H1 (cell line): Measurements from ENCODE around the gene KCNJ4. TPM values are rescaled to one million over a fixed set of nuclear protein-coding genes. Genes with fewer than 3 reads are reported as not detected.

Source experiments
- CTCF ChIA-PET: fragments of 300-600 bp; sonication (Branson Sonifier 250); formaldehyde crosslinking; loops from one replicate; lab custom pipeline; 2021; ENCODE audit not compliant: partially characterized antibody; lab: Charles Lee
- POLR2A ChIA-PET: fragments of 300-600 bp; sonication (Branson Sonifier 250); formaldehyde crosslinking; loops from one replicate; lab custom pipeline; 2021; ENCODE audit warnings: inconsistent platforms; ENCODE audit not compliant: partially characterized antibody; lab: Charles Lee
- DNase-seq, 2 experiments: peaks; one replicate each; pipeline versions ENCODE4 v3.0.0 to v3.0.0-alpha.2; 2010 to 2022; ENCODE audit warnings: low spot score in 2 of 2, low read depth in 1 of 2, mixed read lengths in 1 of 2
- FAIRE-seq: peaks from 2 replicates; lab custom pipeline; 2011; peaks lifted over from hg19 to GRCh38; lab: Jason Lieb, UNC
- H2AFZ ChIP-seq: 2 replicates; pipeline ENCODE4 v1.8.1; 2012; ENCODE audit warnings: low read length, inconsistent platforms
- H2AK5ac ChIP-seq: 2 replicates; pipeline ENCODE4 v1.6.1; 2013; ENCODE audit warnings: low read depth, low read length
- H2BK120ac ChIP-seq: replicated peaks from 2 replicates; pipeline ENCODE3; 2013; ENCODE audit warnings: low read depth, low read length, inconsistent platforms
- H2BK12ac ChIP-seq: 2 replicates; pipeline ENCODE4 v1.6.1; 2013; ENCODE audit warnings: low read depth, low read length
- H2BK15ac ChIP-seq: 2 replicates; pipeline ENCODE4 v1.6.1; 2013; ENCODE audit warnings: low read length
- H2BK20ac ChIP-seq: 2 replicates; pipeline ENCODE4 v1.6.1; 2013; ENCODE audit warnings: low read length
- H2BK5ac ChIP-seq: 2 replicates; pipeline ENCODE4 v1.6.1; 2013; ENCODE audit warnings: low read depth, low read length
- H3K14ac ChIP-seq: 2 replicates; pipeline ENCODE4 v1.6.1; 2013; ENCODE audit warnings: inconsistent platforms; ENCODE audit not compliant: insufficient read length
- H3K18ac ChIP-seq: 2 replicates; pipeline ENCODE4 v1.6.1; 2013; ENCODE audit warnings: low read length; ENCODE audit errors: extremely low read depth
- H3K23ac ChIP-seq: 2 replicates; pipeline ENCODE4 v1.6.1; 2013; ENCODE audit warnings: inconsistent platforms; ENCODE audit not compliant: insufficient read length
- H3K23me2 ChIP-seq: 2 replicates; pipeline ENCODE4 v1.6.1; 2013; ENCODE audit warnings: low read depth, low read length
- H3K27ac ChIP-seq: 2 replicates; pipeline ENCODE4 v1.6.1; 2011; ENCODE audit warnings: low read depth, low read length, inconsistent platforms
- H3K27me3 ChIP-seq, 4 experiments: replicated peaks in 1 of 4; 1 replicate in 1 of 4; 2 replicates in 3 of 4; pipeline versions ENCODE4 v1.6.1 to v1.8.1; 2011 to 2013; ENCODE audit warnings: low read length in 3 of 4, mild to moderate bottlenecking in 3 of 4, inconsistent platforms in 2 of 4, mixed read lengths in 2 of 4, moderate library complexity in 1 of 4; ENCODE audit not compliant: control insufficient read depth in 3 of 4, insufficient read depth in 3 of 4; ENCODE audit errors: extremely low read depth in 1 of 4
- H3K36me3 ChIP-seq, 4 experiments: 2 replicates each; pipeline versions ENCODE4 v1.6.1 to v1.8.1; 2011 to 2013; ENCODE audit warnings: mild to moderate bottlenecking in 4 of 4, low read length in 3 of 4, moderate library complexity in 2 of 4, control low read depth in 1 of 4, inconsistent platforms in 1 of 4; ENCODE audit not compliant: insufficient read depth in 4 of 4, control insufficient read depth in 2 of 4
- H3K4ac ChIP-seq: replicated peaks from 2 replicates; pipeline ENCODE3; 2013; ENCODE audit warnings: low read length, low read depth, mixed read lengths, inconsistent platforms; ENCODE audit not compliant: insufficient read length
- H3K4me1 ChIP-seq, 4 experiments: replicated peaks in 1 of 4; 1 replicate in 1 of 4; 2 replicates in 3 of 4; pipeline versions ENCODE4 v1.6.1 to v1.8.1; 2011 to 2013; ENCODE audit warnings: low read length in 3 of 4, inconsistent platforms in 2 of 4, mixed read lengths in 1 of 4; ENCODE audit not compliant: insufficient read depth in 4 of 4, control insufficient read depth in 3 of 4
- H3K4me2 ChIP-seq, 2 experiments: 2 replicates each; pipeline versions ENCODE4 v1.6.1 to v1.8.1; 2011 to 2013; ENCODE audit warnings: low read depth in 2 of 2, low read length in 2 of 2, control low read depth in 1 of 2, inconsistent platforms in 1 of 2, mild to moderate bottlenecking in 1 of 2; ENCODE audit not compliant: insufficient read depth in 1 of 2
- H3K4me3 ChIP-seq, 4 experiments: fragments of 200-600, 300-600 bp in 1 of 4; sonication (generic), shearing (Covaris generic), sonication (Bioruptor Twin) in 1 of 4; 2 replicates each; pipeline versions ENCODE4 v1.5.1 to v1.8.1; 2011 to 2016; ENCODE audit warnings: low read length in 4 of 4, low read depth in 3 of 4, control low read depth in 2 of 4, inconsistent platforms in 2 of 4, mild to moderate bottlenecking in 2 of 4, mixed read lengths in 1 of 4, moderate library complexity in 1 of 4; ENCODE audit not compliant: insufficient read depth in 2 of 4; ENCODE audit errors: extremely low read depth in 1 of 4
- H3K56ac ChIP-seq: replicated peaks from 2 replicates; pipeline ENCODE3; 2013; ENCODE audit warnings: low read depth, mild to moderate bottlenecking, mixed read lengths, low read length, inconsistent platforms; ENCODE audit not compliant: insufficient read length
- H3K79me1 ChIP-seq: 2 replicates; pipeline ENCODE4 v1.6.1; 2013; ENCODE audit warnings: low read depth, low read length, control low read depth
- H3K79me2 ChIP-seq, 2 experiments: 2 replicates each; pipeline versions ENCODE4 v1.6.1 to v1.8.1; 2012 to 2013; ENCODE audit warnings: low read length in 2 of 2, mild to moderate bottlenecking in 2 of 2, inconsistent platforms in 1 of 2; ENCODE audit not compliant: insufficient read depth in 2 of 2, control insufficient read depth in 1 of 2
- H3K9ac ChIP-seq, 4 experiments: replicated peaks in 1 of 4; 1 replicate in 1 of 4; 2 replicates in 3 of 4; pipeline versions ENCODE4 v1.6.1 to v1.8.1; 2011 to 2013; ENCODE audit warnings: low read depth in 3 of 4, low read length in 3 of 4, control low read depth in 2 of 4, mild to moderate bottlenecking in 2 of 4, moderate library complexity in 2 of 4, inconsistent platforms in 1 of 4; ENCODE audit errors: extremely low read depth in 1 of 4
- H3K9me3 ChIP-seq, 2 experiments: 2 replicates each; pipeline versions ENCODE4 v1.6.1 to v1.8.1; 2012 to 2013; ENCODE audit warnings: mild to moderate bottlenecking in 2 of 2, moderate library complexity in 2 of 2, control low read depth in 1 of 2, inconsistent platforms in 1 of 2, low read depth in 1 of 2, low read length in 1 of 2, mixed read lengths in 1 of 2; ENCODE audit not compliant: insufficient read depth in 2 of 2
- H4K20me1 ChIP-seq, 2 experiments: replicated peaks in 1 of 2; 2 replicates each; pipeline versions ENCODE3 to v1.8.1; 2011 to 2013; ENCODE audit warnings: inconsistent platforms in 2 of 2, low read length in 2 of 2, mild to moderate bottlenecking in 1 of 2; ENCODE audit not compliant: insufficient read depth in 2 of 2, control insufficient read depth in 1 of 2
- H4K5ac ChIP-seq: 2 replicates; pipeline ENCODE4 v1.6.1; 2013; ENCODE audit warnings: low read length, low read depth, mixed read lengths, inconsistent platforms; ENCODE audit not compliant: insufficient read length
- H4K8ac ChIP-seq: 2 replicates; pipeline ENCODE4 v1.8.0; 2013; ENCODE audit warnings: mild to moderate bottlenecking, moderate library complexity, low read length, inconsistent platforms; ENCODE audit not compliant: insufficient read depth; ENCODE audit errors: extremely low read depth
- H4K91ac ChIP-seq: replicated peaks from 2 replicates; pipeline ENCODE3; 2013; ENCODE audit warnings: low read length, mixed read lengths, inconsistent platforms; ENCODE audit not compliant: insufficient read length
- CBX5 ChIP-seq: fragments of 300-800, 300-1000 bp; sonication (generic); IDR thresholded peaks from 2 replicates; pipeline ENCODE4 v1.7.1; 2016; ENCODE audit warnings: antibody characterized with exemption, low read length, low read depth
- CBX8 ChIP-seq: fragments of 300-800, 300-1000 bp; sonication (generic); IDR thresholded peaks from 2 replicates; pipeline ENCODE4 v1.7.1; 2016; ENCODE audit warnings: low read depth, low read length, borderline replicate concordance
- CTBP2 ChIP-seq: IDR thresholded peaks from 2 replicates; pipeline ENCODE4 v1.7.0; 2011; ENCODE audit warnings: borderline replicate concordance, mild to moderate bottlenecking, moderate library complexity, mixed read lengths, low read length; ENCODE audit not compliant: insufficient read depth, insufficient read length
- GABPA ChIP-seq: IDR thresholded peaks from 2 replicates; pipeline ENCODE4 v1.6.1; 2011; ENCODE audit warnings: mild to moderate bottlenecking, low read length, moderate library complexity, borderline replicate concordance; ENCODE audit not compliant: insufficient read depth
- HDAC2 ChIP-seq, 2 experiments: fragments of 300-600 bp in 1 of 2; sonication (generic) in 1 of 2; IDR thresholded peaks; 2 replicates each; pipeline ENCODE4 v1.6.1; 2011 to 2012; ENCODE audit warnings: low read depth in 2 of 2, low read length in 2 of 2, mild to moderate bottlenecking in 2 of 2, moderate library complexity in 2 of 2, borderline replicate concordance in 1 of 2, inconsistent platforms in 1 of 2
- JUN ChIP-seq: IDR thresholded peaks from 2 replicates; pipeline ENCODE4 v1.6.1; 2011; ENCODE audit warnings: low read depth, mild to moderate bottlenecking, improper control_type of control experiment, low read length
- KDM1A ChIP-seq: fragments of 200-600, 300-600 bp; sonication (generic); IDR thresholded peaks from 2 replicates; pipeline ENCODE4 v1.7.1; 2016; ENCODE audit warnings: mild to moderate bottlenecking, low read length, borderline replicate concordance
- MAX ChIP-seq: IDR thresholded peaks from 2 replicates; pipeline ENCODE4 v1.6.1; 2012; ENCODE audit warnings: inconsistent platforms
- NANOG ChIP-seq: IDR thresholded peaks from 2 replicates; pipeline ENCODE4 v1.6.1; 2011; ENCODE audit warnings: low read length, low read depth, mild to moderate bottlenecking, inconsistent platforms; ENCODE audit not compliant: insufficient read depth, poor library complexity, severe bottlenecking
- SP1 ChIP-seq: IDR thresholded peaks from 2 replicates; pipeline ENCODE4 v1.6.1; 2011; ENCODE audit warnings: low read depth, low read length
- TAF1 ChIP-seq: IDR thresholded peaks from 2 replicates; pipeline ENCODE4 v1.6.1; 2011; ENCODE audit warnings: mild to moderate bottlenecking, low read depth, low read length
- TAF7 ChIP-seq: optimal IDR thresholded peaks from 2 replicates; pipeline ENCODE3; 2011; ENCODE audit warnings: low read depth, mild to moderate bottlenecking, inconsistent platforms, low read length, moderate library complexity, borderline replicate concordance
- TCF12 ChIP-seq: IDR thresholded peaks from 2 replicates; pipeline ENCODE4 v1.6.1; 2011; ENCODE audit warnings: low read depth, mild to moderate bottlenecking, low read length
- WGBS, 2 experiments: shearing (Covaris generic) in 1 of 2; methylation state at CpG; one replicate each; pipeline versions ENCODE4 v1.1.6 to v1.1.7; 2013 to 2015; ENCODE audit warnings: low lambda C conversion rate in 2 of 2, mixed read lengths in 2 of 2, inconsistent platforms in 1 of 2, low coverage in 1 of 2, missing lambda C conversion rate in 1 of 2; ENCODE audit not compliant: insufficient replicate concordance in 2 of 2, insufficient coverage in 1 of 2, insufficient read length in 1 of 2; ENCODE audit errors: extremely low coverage in 1 of 2, missing lambda C conversion rate in 1 of 2; 5-methylcytosine and 5-hydroxymethylcytosine counted together
- polyA plus RNA-seq, 7 experiments: library from polyadenylated mRNA; depleted of rRNA in 3 of 7; stranded (reverse) in 5 of 7; unstranded in 2 of 7; fragments of >200 nt in 5 of 7; fragments of 200-250 nt in 2 of 7; gene quantifications; 1 replicate in 5 of 7; 2 replicates in 1 of 7; 4 replicates in 1 of 7; pipeline versions ENCODE4 v1.2.1 to v1.2.3, GENCODE V29; 2011 to 2013; ENCODE audit warnings: missing spikeins in 2 of 7, mixed read lengths in 2 of 7
- total RNA-seq: library from RNA; stranded (reverse); fragmentation: NEBNext Ultra II Directional; extraction: Animal tissue kit (Norgen Biotek cat#: 25700); gene quantifications from 2 replicates; pipeline ENCODE4 v1.2.1, GENCODE V29; 2021

Gene KCNJ4
- total and polyA plus RNA-seq, 2 of the 8 experiments (the other 6 are each of a cell fraction or from before 2014, with no cell fraction given) = 1.4 to 2.2 TPM

DNA sequence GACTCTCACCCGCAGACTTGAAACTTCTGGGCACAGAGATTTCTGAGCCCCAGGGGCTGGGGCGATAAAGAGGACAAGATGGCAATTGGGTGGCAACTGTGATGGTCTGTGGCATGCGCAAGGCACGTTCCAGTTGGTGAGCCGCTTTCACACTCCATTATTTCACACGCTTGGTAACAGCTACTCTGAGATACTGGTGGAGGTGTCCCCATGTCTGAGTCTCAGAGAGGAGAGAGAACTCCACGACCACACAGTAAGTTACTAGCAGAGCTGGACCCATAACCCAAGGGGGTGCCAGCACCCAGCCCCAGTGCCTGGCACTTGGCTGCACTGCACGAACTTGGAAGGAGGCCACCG, 6.0 kb upstream of the KCNJ4 start:
- H2AFZ ChIP-seq = peak overlapping the region; percentile 46
- H3K36me3 ChIP-seq = no peaks in the 10 kb centered on the region
- peak overlapping the region; percentile 68; the same call in 1 of the 2 replicates for H2BK12ac ChIP-seq
- H3K23me2 ChIP-seq = no peaks in the 10 kb centered on the region
- no peaks in the 10 kb centered on the region for H3K79me2 ChIP-seq
- H3K4me2 ChIP-seq = peak overlapping the region; percentile 46 to 56
- H3K18ac ChIP-seq = peak overlapping the region; percentile 79; the same call in 1 of the 2 replicates
- no peaks in the 10 kb centered on the region for H3K9me3 ChIP-seq
- no peak for FAIRE-seq
- peaks cover 0 to 18% (median 9%) of the 10 kb centered on the region in 4 experiments; a peak in 6 of 7 replicates for H3K4me1 ChIP-seq
- H3K4ac ChIP-seq = no peak overlapping the region
- peak overlapping the region in 2 of 4 experiments; percentile 19 to 49; a peak in 3 of 8 replicates for H3K4me3 ChIP-seq
- CTCF ChIA-PET = interaction anchor here (1.4 to 4.8 kb wide), 5 partner anchors 14 to 111 kb away, joined by 4 to 21 read pairs (median 9); no protein-coding TSS in a partner anchor
- no peak overlapping the region for H4K8ac ChIP-seq
- no peak for DNase-seq
- peak overlapping the region; percentile 99; the same call in 1 of the 2 replicates for H2BK15ac ChIP-seq
- POLR2A ChIA-PET = interaction anchor here (0.9 to 40.8 kb wide), 4 partner anchors 14 to 62 kb away, joined by 3 to 1102 read pairs (median 4); no protein-coding TSS in a partner anchor
- no peak overlapping the region for H2BK5ac ChIP-seq
- no peak overlapping the region for H2AK5ac ChIP-seq
- no peak overlapping the region for H3K23ac ChIP-seq
- no peak overlapping the region for H2BK120ac ChIP-seq
- H3K27ac ChIP-seq = no peak overlapping the region
- no peak overlapping the region for H3K9ac ChIP-seq
- peak overlapping the region; percentile 62; the same call in 1 of the 2 replicates for H2BK20ac ChIP-seq
- H4K20me1 ChIP-seq = no peaks in the 10 kb centered on the region
- H3K27me3 ChIP-seq = peaks cover 0 to 38% (median 31%) of the 10 kb centered on the region in 4 experiments; a peak in 6 of 7 replicates
- no peak overlapping the region for H4K5ac ChIP-seq
- no peaks in the 10 kb centered on the region for H3K79me1 ChIP-seq
- H3K56ac ChIP-seq = no peak overlapping the region
- H4K91ac ChIP-seq = no peak overlapping the region
- H3K14ac ChIP-seq = no peak overlapping the region
- WGBS, 2 experiments = 55% methylated on average over 9 of the region's 9 CpGs; no CpG with 5 or more reads in 1 of the 2 experiments
- TF ChIP-seq TAF7 = no peak
- TF ChIP-seq CTBP2 = no peak
- TF ChIP-seq CBX5 = no peak
- TF ChIP-seq MAX = no peak
- no peak for TF ChIP-seq TAF1
- TF ChIP-seq CBX8 = no peak
- TF ChIP-seq NANOG = no peak
- TF ChIP-seq KDM1A = no peak
- no peak for TF ChIP-seq GABPA
- no peak for TF ChIP-seq TCF12
- no peak for TF ChIP-seq SP1
- no peak for TF ChIP-seq HDAC2 (IDR thresholded peaks at IDR 0.05; ENCODE audit: borderline replicate concordance in 1 of 2, low read depth in 2 of 2, low read length in 2 of 2)
- no peak for TF ChIP-seq JUN
